MCF 10A (cell line): ENCODE data around the gene RARS1. TPM values are rescaled to one million over a fixed set of nuclear protein-coding genes. Genes with fewer than 3 reads are reported as not detected.
A peak's percentile ranks its signal among the peaks of the same experiment; 100 is the strongest.

Experiments
- BruUV-seq: library from RNA; stranded (reverse); fragments of 400-500 nt; replicated peaks from 2 replicates; lab custom pipeline; 2021; lab: Mats Ljungman, UMichigan
- CTCF ChIA-PET: fragments of 300-600 bp; sonication (Branson Sonifier 250); formaldehyde crosslinking; extraction: SDS; loops from one replicate; lab custom pipeline; 2021; ENCODE audit warnings: antibody characterized with exemption, inconsistent platforms; lab: Yijun Ruan, JAX
- POLR2A ChIA-PET: fragments of 300-600, 350-650 bp; sonication (Branson Sonifier 250); formaldehyde crosslinking; extraction: SDS; loops from one replicate; lab custom pipeline; 2020; ENCODE audit warnings: antibody characterized with exemption, inconsistent platforms; lab: Yijun Ruan, JAX
- DNase-seq: peaks from one replicate; pipeline ENCODE4 v3.0.0-alpha.2; 2018; ENCODE audit not compliant: unreplicated experiment
- H3K27ac Mint-ChIP-seq: one replicate; pipeline ENCODE4 v1.8.0; 2022; ENCODE audit warnings: mild to moderate bottlenecking, low read depth, mixed read lengths; ENCODE audit not compliant: unreplicated experiment
- H3K27me3 Mint-ChIP-seq: one replicate; pipeline ENCODE4 v1.8.0; 2022; ENCODE audit warnings: mixed read lengths; ENCODE audit not compliant: insufficient read depth, unreplicated experiment
- H3K36me3 Mint-ChIP-seq: one replicate; pipeline ENCODE4 v1.8.0; 2022; ENCODE audit warnings: mild to moderate bottlenecking, moderate library complexity, mixed read lengths; ENCODE audit not compliant: insufficient read depth, unreplicated experiment
- H3K4me1 Mint-ChIP-seq: one replicate; pipeline ENCODE4 v1.8.0; 2022; ENCODE audit warnings: mixed read lengths; ENCODE audit not compliant: insufficient read depth, unreplicated experiment
- H3K4me3 Mint-ChIP-seq: one replicate; pipeline ENCODE4 v1.8.0; 2022; ENCODE audit warnings: mild to moderate bottlenecking, moderate library complexity, mixed read lengths; ENCODE audit not compliant: unreplicated experiment
- H3K9me3 Mint-ChIP-seq: one replicate; pipeline ENCODE4 v1.8.0; 2022; ENCODE audit warnings: mixed read lengths; ENCODE audit not compliant: unreplicated experiment
- CTCF ChIP-seq: fragments of 200-600 bp; IDR thresholded peaks from one replicate; pipeline ENCODE4 v1.8.0; 2022; ENCODE audit warnings: antibody characterized with exemption, mild to moderate bottlenecking; ENCODE audit not compliant: unreplicated experiment
- intact Hi-C: fragments of 100-400 bp; cut with micrococcal nuclease; formaldehyde crosslinking; loops from 2 replicates; pipeline ENCODE4 v1.14.1; 2022
- total RNA-seq: library from RNA; stranded (reverse); gene quantifications from 2 replicates; pipeline ENCODE4 v1.2.3, GENCODE V29; 2022

The RARS1 gene
- total RNA-seq, 1 experiment from 2014 or later, result 127 TPM

DNA sequence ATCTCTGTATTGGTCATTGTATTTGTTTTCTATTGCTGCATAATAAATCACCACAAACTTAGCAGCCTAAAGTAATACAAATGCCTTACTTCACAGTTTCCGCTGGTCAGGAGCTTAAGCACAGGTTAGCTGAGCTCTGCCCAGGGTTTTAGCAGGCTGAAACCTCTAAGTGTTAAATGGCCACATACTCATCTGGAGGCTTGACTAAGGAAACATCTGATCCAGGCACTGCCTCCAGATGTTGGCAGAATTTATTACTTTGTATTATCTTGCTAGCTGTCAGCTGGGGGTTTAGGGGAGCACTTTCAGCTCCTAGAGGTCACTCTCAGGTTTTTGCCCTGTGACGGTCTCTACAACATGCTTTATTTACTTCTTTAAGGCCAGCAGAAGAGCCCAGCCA, 23.2 kb upstream of the RARS1 start:
- CTCF ChIA-PET, result interaction anchor here (0.6 to 1.7 kb wide), 8 partner anchors 9 to 1607 kb away, joined by 3 to 9 read pairs (median 4); no protein-coding TSS in a partner anchor
- no peaks in the 10 kb centered on the region for H3K27me3 Mint-ChIP-seq
- POLR2A ChIA-PET, result no interaction called here
- no peak overlapping the region for H3K27ac Mint-ChIP-seq
- intact Hi-C loops, result no loop called here
- no peaks in the 10 kb centered on the region for H3K9me3 Mint-ChIP-seq
- H3K36me3 Mint-ChIP-seq, result peaks cover 63% of the 10 kb centered on the region
- no peak overlapping the region for H3K4me3 Mint-ChIP-seq
- no peaks in the 10 kb centered on the region for H3K4me1 Mint-ChIP-seq
- DNase-seq, result no peak
- TF ChIP-seq CTCF, result no peak
- no TSS peak for BruUV-seq

GRCh38 chr5:168464214-168464613, 22.1 kb upstream of the RARS1 start:
- Mint-ChIP-seq H3K4me1 (no peaks in the 10 kb centered on the region), H3K4me3 (no peak overlapping the region), H3K36me3 (peaks cover 70% of the 10 kb centered on the region), H3K27ac (no peak overlapping the region), H3K27me3 (no peaks in the 10 kb centered on the region), H3K9me3 (no peaks in the 10 kb centered on the region)
- DNase-seq, result no peak
- BruUV-seq, result no TSS peak
- ChIA-PET CTCF (interaction anchor here (0.6 to 1.3 kb wide), 3 partner anchors 196 to 1970 kb away, joined by 3 to 4 read pairs (median 3); no protein-coding TSS in a partner anchor), POLR2A (no interaction called here)
- intact Hi-C loops, result no loop called here
- TF ChIP-seq CTCF, result no peak

GRCh38 chr5:168464641-168465040, 21.6 kb upstream of the RARS1 start:
- H3K4me3 Mint-ChIP-seq, result no peak overlapping the region
- POLR2A ChIA-PET, result no interaction called here
- no TSS peak for BruUV-seq
- intact Hi-C loops, result no loop called here
- no peak for DNase-seq
- no peaks in the 10 kb centered on the region for H3K9me3 Mint-ChIP-seq
- H3K27ac Mint-ChIP-seq, result no peak overlapping the region
- no peaks in the 10 kb centered on the region for H3K27me3 Mint-ChIP-seq
- TF ChIP-seq CTCF, result no peak
- no peaks in the 10 kb centered on the region for H3K4me1 Mint-ChIP-seq
- H3K36me3 Mint-ChIP-seq, result peaks cover 70% of the 10 kb centered on the region
- CTCF ChIA-PET, result interaction anchor here (0.6 to 1.3 kb wide), 4 partner anchors 43 to 1970 kb away, joined by 3 to 4 read pairs (median 3); no protein-coding TSS in a partner anchor

GRCh38 chr5:168467755-168468330, 18.4 kb upstream of the RARS1 start:
- Mint-ChIP-seq H3K36me3 (peaks cover 47% of the 10 kb centered on the region), H3K4me1 (peaks cover 13% of the 10 kb centered on the region), H3K4me3 (no peak overlapping the region), H3K9me3 (no peaks in the 10 kb centered on the region), H3K27ac (peak overlapping the region; percentile 25), H3K27me3 (no peaks in the 10 kb centered on the region)
- intact Hi-C loops, result no loop called here
- no peak for TF ChIP-seq CTCF
- ChIA-PET POLR2A (interaction anchor here (0.6 kb wide), 1 partner anchor 189 kb away, joined by 3 read pairs; no protein-coding TSS in a partner anchor), CTCF (interaction anchor here (0.9 kb wide), 1 partner anchor 94 kb away, joined by 3 read pairs; no protein-coding TSS in a partner anchor)
- DNase-seq, result no peak
- BruUV-seq, result no TSS peak
